Stimulated activated CD4-positive, alpha-beta T cell treated with anti-CD3 and anti-CD28 coated beads, Interleukin-12 subunit alpha, Interleukin-12 subunit beta, amount 100 ng/mL, for 4 hours (primary cell): Measurements from ENCODE around the gene ASAP2.

Experiments used
- DNase-seq: peaks from one replicate; pipeline ENCODE4 v3.0.0-alpha.2; 2020

ASAP2 gene

GRCh38 chr2:9330612-9331270 is 124.1 kb downstream of the ASAP2 start:
- DNase-seq: no peak

- no peak for DNase-seq
Observed at GRCh38 chr2:9331704-9332103, 125.1 kb downstream of the ASAP2 start.

- DNase-seq: no peak
Observed at GRCh38 chr2:9332136-9332852, 125.7 kb downstream of the ASAP2 start.

GRCh38 chr2:9332853-9333245 is 126.2 kb downstream of the ASAP2 start:
- DNase-seq: no peak

GRCh38 chr2:9333591-9334171 is 127.1 kb downstream of the ASAP2 start:
- no peak for DNase-seq

GRCh38 chr2:9334761-9335160 is 128.1 kb downstream of the ASAP2 start:
- DNase-seq: no peak

GRCh38 chr2:9335322-9335832 is 128.8 kb downstream of the ASAP2 start:
- no peak for DNase-seq

- DNase-seq: no peak
Observed at GRCh38 chr2:9336241-9336575, 129.6 kb downstream of the ASAP2 start.

- DNase-seq: no peak
Observed at GRCh38 chr2:9336576-9337314, 130.1 kb downstream of the ASAP2 start.

GRCh38 chr2:9337901-9338300 is 131.3 kb downstream of the ASAP2 start:
- DNase-seq: no peak

GRCh38 chr2:9341337-9341887 is 134.8 kb downstream of the ASAP2 start:
- no peak for DNase-seq

GRCh38 chr2:9342659-9343058 is 136.0 kb downstream of the ASAP2 start:
- no peak for DNase-seq

- no peak for DNase-seq
Observed at GRCh38 chr2:9343524-9343923, 136.9 kb downstream of the ASAP2 start.

GRCh38 chr2:9344434-9344833 is 137.8 kb downstream of the ASAP2 start:
- DNase-seq: no peak

GRCh38 chr2:9345343-9345742 is 138.7 kb downstream of the ASAP2 start:
- DNase-seq: no peak

- no peak for DNase-seq
Observed at GRCh38 chr2:9345997-9346396, 139.4 kb downstream of the ASAP2 start.

GRCh38 chr2:9346885-9347284 is 140.3 kb downstream of the ASAP2 start:
- no peak for DNase-seq

GRCh38 chr2:9347411-9347881 is 140.8 kb downstream of the ASAP2 start:
- DNase-seq: no peak

- DNase-seq: no peak
Observed at GRCh38 chr2:9354318-9354717, 147.7 kb downstream of the ASAP2 start.

- DNase-seq: no peak
Observed at GRCh38 chr2:9355270-9355669, 148.7 kb downstream of the ASAP2 start.

- no peak for DNase-seq
Observed at GRCh38 chr2:9355716-9356115, 149.1 kb downstream of the ASAP2 start.

GRCh38 chr2:9356261-9356660 is 149.6 kb downstream of the ASAP2 start:
- no peak for DNase-seq

GRCh38 chr2:9358846-9359245 is 152.2 kb downstream of the ASAP2 start:
- no peak for DNase-seq
